ENCODE data around the gene DOCK4.

DNA sequence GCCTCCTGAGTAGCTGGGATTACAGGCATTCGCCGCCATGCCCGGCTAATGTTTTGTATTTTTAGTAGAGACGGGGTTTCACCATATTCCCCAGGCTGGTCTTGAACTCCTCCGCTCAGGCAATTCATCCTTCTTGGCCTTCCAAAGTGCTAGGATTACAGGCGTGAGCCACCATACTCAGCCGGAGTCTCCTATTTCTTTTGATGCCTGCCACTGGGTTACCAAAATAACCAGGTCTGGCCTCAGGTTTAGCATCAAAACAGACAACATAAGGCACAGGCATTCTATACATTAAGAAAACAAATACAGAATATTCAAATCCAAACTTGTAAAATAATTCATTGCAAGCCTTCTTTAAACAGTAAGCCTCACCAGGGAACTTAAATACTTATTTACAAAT lies 354.1 kb downstream of the DOCK4 start:
- TF ChIP-seq, protein P1, sequence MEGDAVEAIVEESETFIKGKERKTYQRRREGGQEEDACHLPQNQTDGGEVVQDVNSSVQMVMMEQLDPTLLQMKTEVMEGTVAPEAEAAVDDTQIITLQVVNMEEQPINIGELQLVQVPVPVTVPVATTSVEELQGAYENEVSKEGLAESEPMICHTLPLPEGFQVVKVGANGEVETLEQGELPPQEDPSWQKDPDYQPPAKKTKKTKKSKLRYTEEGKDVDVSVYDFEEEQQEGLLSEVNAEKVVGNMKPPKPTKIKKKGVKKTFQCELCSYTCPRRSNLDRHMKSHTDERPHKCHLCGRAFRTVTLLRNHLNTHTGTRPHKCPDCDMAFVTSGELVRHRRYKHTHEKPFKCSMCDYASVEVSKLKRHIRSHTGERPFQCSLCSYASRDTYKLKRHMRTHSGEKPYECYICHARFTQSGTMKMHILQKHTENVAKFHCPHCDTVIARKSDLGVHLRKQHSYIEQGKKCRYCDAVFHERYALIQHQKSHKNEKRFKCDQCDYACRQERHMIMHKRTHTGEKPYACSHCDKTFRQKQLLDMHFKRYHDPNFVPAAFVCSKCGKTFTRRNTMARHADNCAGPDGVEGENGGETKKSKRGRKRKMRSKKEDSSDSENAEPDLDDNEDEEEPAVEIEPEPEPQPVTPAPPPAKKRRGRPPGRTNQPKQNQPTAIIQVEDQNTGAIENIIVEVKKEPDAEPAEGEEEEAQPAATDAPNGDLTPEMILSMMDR (conservative IDR thresholded peaks at IDR 0.05; ENCODE audit: low read length) = no peak
- no peak for TF ChIP-seq EZH2phosphoT487 (IDR thresholded peaks at IDR 0.05; ENCODE audit: borderline replicate concordance)
